HG03460 (cell line): ENCODE data around the gene NNT.
"Not testable (repeated sequence)": the region's sequence is repeated elsewhere in the genome, so short reads cannot be mapped to it uniquely, and the experiment has no call there.

Source experiments
- ATAC-seq: cut with Tn5 transposase; IDR thresholded peaks from one replicate; pipeline ENCODE4 v1.9.1; 2021; ENCODE audit not compliant: unreplicated experiment

The NNT gene

DNA sequence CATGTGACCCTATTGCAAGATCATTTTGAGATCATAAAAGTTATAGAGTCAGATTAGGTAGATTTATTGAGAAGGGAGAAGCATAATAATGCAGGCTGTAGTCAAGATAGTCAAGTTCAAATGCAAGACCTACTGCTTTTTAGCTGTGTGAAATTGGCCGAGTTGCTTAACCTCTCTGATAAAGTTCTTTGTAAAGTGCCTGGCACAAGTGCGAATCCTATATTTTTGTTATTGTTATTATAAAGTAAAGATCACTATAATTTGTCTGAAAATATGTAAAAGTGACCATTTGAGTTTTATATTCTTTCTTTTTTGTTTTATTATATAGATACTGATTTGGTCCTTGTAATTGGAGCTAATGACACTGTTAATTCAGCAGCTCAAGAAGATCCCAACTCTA is 99.3 kb downstream of the NNT start:
- no peak for ATAC-seq

DNA sequence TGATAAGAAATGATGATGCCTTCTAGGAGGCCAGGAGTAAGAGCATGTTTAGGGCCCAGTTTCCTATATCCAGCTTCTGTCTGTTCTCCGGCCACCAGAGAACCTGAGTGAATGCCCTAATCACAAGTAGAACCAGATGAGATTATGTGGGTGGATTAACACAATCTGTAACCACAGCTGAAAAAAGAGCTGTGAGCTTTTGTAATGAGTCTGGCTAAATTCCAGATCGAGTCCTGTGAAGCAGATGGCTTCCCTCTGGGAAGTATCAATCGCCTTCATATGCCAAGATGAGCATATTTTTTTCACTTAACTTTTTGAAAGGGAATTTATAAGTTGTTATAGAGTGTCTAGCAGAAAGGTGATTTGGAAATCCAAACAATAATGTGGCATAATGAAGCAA is 99.8 kb downstream of the NNT start:
- ATAC-seq: no peak

DNA sequence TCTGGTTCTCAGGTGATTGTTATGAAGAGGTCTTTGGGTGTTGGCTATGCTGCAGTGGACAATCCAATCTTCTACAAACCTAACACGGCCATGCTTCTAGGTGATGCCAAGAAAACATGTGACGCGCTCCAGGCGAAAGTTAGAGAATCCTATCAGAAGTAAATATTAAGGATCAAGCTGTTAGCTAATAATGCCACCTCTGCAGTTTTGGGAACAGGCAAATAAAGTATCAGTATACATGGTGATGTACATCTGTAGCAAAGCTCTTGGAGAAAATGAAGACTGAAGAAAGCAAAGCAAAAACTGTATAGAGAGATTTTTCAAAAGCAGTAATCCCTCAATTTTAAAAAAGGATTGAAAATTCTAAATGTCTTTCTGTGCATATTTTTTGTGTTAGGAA is 101.3 kb downstream of the NNT start:
- ATAC-seq: no peak

DNA sequence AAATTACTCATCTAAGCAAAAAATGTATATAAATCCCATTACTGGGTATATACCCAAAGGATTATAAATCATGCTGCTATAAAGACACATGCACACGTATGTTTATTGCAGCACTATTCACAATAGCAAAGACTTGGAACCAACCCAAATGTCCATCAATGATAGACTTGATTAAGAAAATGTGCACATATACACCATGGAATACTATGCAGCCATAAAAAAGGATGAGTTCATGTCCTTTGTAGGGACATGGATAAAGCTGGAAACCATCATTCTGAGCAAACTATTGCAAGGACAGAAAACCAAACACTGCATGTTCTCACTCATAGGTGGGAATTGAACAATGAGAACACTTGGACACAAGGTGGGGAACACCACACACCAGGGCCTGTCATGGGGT is 103.6 kb downstream of the NNT start:
- ATAC-seq: not testable (repeated sequence)

DNA sequence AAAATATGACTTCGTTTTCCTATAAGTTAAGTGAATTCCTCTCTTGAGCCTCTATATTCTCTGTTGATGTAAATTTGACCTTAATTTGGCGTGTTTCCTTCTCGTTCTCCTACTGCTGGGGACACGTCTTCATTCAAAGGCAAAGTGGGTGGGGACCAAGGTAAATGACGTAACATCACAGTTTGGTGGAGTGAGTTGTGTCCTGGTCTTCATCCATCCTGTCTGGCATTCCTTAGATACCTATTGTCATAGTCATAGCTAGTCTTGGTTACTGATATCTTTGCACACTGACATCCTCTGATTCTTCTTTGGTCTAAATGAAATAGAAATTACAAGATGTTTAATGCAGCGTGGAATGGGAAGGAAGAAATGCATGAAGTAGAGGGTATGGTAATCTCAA is 108.5 kb downstream of the NNT start:
- no peak for ATAC-seq

DNA sequence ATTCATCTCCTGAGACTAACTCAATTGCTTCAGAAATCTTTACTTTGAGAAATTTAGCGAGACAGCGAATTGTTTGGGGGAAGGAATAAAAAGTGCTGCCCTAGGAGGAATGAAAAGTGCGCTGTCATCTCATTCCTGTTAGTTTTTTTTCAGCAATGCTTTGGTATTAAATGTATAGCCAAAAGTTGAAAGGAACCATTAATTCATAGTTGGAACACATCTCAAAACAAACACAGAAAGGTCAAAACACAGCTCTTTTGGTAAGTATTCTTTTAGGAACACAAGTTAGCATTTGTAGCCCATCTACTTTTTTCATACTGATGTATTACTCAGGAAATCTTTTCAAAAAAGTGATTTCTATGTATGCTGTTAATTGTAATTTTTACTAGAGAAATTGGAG is 109.1 kb downstream of the NNT start:
- ATAC-seq: no peak

DNA sequence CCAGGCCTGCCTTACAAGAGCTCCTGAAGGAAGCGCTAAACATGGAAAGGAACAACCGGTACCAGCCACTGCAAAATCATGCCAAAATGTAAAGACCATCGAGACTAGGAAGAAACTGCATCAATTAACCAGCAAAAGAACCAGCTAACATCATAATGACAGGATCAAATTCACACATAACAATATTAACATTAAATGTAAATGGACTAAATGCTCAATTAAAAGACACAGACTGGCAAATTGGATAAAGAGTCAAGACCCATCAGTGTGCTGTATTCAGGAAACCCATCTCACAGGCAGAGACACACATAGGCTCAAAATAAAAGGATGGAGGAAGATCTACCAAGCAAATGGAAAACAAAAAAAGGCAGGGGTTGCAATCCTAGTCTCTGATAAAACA is 116.8 kb downstream of the NNT start:
- ATAC-seq: not testable (repeated sequence)

DNA sequence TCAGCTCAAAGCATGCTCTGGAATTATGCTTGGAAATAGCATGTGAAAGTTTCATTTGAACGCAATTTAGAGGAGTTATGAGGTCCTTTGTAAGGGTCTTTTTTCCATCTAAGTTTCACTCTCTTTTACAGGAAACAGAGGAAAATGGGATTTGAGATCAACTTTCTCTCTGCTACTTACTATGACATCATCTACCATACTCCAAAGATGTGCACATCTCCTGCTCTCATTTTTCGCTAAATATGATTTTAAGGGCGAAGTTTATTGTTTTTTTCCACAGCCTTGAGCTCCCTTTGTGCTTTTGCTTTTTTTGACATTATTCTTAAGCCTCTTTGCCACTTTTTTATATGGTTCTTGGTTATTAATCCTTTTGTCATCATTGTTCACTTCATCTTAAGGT is 125.6 kb downstream of the NNT start:
- ATAC-seq: no peak

DNA sequence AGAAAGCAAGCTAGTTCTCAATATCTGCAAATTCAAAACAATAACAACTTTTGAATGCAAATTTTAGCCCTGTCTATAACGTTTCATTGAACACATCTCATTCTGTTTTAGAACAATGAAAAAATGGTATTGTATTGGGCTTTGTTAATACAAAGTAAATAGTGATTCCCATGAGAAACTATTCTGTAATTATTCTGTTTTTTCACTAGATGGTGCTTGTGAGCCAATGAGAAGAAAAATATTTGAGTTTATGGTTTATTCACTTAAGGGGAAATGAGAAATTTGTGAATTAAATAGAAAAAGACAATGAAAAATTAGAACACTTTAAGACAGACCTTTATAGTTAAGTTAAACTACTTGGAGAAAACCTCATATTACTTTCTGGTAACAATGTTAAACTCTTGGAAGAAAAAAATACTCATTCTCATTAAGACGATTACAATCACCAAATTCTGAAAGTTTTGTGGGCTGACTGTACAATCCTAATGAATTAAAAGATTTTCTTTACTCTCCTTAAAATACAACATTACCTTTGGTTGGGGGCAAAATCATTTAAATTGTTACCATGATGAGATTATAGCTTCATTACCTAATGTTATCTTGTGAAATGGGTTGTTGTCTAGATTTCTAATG is 127.0 kb downstream of the NNT start:
- no peak for ATAC-seq

DNA sequence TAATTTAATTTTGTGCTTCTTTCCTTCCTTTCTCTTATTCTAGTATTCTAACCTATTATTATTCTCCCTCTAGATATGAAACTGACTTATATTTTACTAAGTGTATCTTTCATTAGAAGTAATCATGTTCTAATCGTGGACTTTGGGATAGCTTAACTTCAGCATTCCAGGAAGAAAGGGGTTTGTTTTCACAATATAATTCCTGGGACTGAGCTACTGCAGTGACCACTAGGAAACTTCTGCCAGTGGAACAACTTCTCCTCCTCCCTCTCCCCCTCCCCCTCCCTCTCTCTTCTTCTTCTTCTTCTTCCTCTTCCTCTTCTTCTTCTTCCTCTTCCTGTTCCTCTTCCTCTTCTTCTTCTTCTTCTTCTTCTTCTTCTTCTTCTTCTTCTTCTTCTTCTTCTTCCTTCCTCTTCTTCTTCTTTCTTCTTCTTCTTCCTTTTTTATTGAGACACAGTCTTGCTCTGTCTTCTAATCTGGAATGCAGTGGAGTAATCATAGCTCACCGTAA is 127.9 kb downstream of the NNT start:
- no peak for ATAC-seq

DNA sequence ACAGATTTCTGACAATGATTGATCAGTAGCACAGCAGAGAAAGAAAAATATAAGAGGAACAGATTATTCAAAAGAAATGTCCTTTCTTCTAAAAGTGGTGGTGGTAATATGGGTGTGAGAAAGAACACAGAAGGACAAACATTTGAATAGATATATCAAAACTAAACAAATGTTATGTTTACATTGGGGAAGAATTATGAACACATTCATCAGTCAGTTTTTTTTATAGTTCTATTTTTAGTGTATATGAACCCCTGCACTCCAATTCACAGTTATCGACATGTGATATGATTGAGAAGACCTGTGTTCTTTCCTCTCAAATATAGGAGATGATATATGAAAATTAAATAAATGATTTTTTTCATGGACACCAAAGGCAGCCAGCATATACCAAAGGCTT is 128.6 kb downstream of the NNT start:
- ATAC-seq: no peak

DNA sequence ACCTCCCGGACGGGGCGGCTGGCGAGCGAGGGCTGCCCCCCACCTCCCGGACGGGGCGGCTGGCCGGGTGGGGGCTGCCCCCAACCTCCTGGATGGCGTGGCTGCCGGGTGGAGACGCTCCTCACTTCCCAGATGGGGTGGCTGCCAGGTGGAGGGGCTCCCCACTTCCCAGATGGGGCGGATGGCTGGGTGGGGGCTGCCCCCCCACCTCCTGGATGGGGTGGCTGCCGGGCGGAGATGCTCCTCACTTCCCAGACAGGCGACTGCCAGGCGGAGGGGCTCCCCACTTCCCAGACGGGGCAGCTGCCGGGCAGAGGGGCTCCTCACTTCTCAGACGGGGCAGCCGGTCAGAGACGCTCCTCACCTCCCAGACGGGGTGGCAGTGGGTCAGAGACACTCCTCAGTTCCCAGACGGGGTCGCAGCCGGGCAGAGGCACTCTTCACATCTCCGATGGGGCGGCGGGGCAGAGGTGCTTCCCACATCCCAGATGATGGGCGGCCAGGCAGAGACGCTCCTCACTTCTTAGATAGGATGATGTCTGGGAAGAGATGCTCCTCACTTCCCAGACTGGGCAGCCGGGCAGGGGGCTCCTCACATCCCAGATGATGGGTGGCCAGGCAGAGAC is 143.1 kb downstream of the NNT start:
- not testable (repeated sequence) for ATAC-seq

DNA sequence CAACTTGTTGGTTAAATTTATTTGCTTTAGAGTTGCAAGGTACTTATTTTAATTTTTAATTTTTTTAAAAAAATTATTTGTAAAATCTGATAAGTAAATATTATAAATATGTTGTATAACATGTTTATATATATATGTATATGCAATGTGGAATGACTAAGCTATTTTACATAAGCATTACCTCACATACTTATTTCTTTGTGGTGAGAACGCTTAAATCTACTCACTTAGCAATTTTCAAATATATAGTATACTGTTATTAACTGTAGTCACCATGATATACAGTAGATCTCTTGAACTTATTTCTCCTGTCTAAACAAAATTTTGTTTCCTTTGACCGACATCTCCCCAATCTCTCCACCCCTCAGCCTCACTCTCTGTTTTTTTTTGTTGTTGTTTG is 147.8 kb downstream of the NNT start:
- no peak for ATAC-seq

DNA sequence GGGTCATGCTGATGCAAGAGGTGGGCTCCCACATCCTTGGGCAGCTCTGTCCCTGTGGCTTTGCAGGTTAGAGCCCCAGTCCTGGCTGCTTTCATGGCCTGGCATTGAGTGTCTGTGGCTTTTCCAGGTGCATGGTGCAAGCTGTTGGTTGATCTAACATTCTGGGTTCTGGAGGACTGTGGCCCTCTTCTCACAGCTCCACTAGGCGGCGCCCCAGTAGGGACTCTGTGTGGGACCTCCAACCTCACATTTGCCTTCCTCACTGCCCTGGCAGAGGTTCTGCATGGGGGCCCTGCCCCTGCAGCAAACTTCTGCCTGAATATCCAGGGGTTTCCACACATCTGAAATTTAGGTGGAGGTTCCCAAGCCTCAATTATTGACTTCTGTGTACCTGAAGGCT is 150.1 kb downstream of the NNT start:
- ATAC-seq: no peak
